ENCODE results near the gene FERMT2. TPM values are rescaled to one million over a fixed set of nuclear protein-coding genes. Genes with fewer than 3 reads are reported as not detected.

The FERMT2 gene
- total and polyA plus RNA-seq, 4 donors, result 33.2 to 170 (median 66.6) TPM

DNA sequence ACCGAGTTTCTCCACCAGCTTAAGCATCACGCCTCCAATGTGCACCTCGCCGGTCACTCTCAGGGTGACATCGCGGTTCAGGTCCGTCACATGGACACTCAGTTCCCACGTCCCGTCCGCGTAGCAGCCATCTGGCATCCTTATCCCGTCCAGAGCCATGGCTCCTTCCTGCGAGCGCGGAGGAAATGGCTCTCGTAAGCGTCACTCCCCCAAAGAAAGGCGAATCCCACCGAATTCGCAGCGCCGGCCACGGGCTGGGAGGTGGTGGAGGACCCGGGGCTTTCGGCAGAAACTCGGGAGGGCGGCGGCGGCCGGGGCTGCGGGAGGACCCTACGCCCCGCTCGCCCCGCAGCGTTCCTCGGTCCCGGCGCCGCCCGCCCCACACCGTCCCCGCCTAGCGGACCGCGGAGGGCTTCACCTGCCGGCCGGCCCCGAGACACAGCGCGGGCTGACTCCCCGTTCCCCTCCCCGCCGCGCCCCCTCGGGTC lies 396 bp downstream of the FERMT2 start:
- ATAC-seq (ENCODE audit: insufficient read depth, low FRiP score) (peak; percentile 36), DNase-seq (peak in 2 of 3 donors; percentile 77 to 87)
- Histone ChIP-seq H3K27ac (ENCODE audit: low read depth in 1 of 2, low read length in 1 of 2) (peak overlapping the region; percentile 94 to 98), H3K9me3 (ENCODE audit: control insufficient read depth in 4 of 4, insufficient read depth in 3 of 4, low read length in 3 of 4) (no peaks in the 10 kb centered on the region), H3K36me3 (ENCODE audit: control insufficient read depth in 4 of 4, insufficient read depth in 4 of 4, low read length in 4 of 4) (peaks cover 1 to 9% (median 3%) of the 10 kb centered on the region in 4 donors), H3K27me3 (ENCODE audit: control insufficient read depth in 3 of 3, insufficient read depth in 3 of 3, low read length in 2 of 3) (no peaks in the 10 kb centered on the region), H3K9ac (ENCODE audit: insufficient read depth in 1 of 2, low read length in 2 of 2) (peak overlapping the region; percentile 52 to 84), H3K4me1 (ENCODE audit: control insufficient read depth in 5 of 5, insufficient read depth in 5 of 5, low read length in 5 of 5) (peaks cover 4 to 29% (median 13%) of the 10 kb centered on the region in 5 donors), H3K4me3 (peak overlapping the region; percentile 68)
- TF ChIP-seq, protein P1, sequence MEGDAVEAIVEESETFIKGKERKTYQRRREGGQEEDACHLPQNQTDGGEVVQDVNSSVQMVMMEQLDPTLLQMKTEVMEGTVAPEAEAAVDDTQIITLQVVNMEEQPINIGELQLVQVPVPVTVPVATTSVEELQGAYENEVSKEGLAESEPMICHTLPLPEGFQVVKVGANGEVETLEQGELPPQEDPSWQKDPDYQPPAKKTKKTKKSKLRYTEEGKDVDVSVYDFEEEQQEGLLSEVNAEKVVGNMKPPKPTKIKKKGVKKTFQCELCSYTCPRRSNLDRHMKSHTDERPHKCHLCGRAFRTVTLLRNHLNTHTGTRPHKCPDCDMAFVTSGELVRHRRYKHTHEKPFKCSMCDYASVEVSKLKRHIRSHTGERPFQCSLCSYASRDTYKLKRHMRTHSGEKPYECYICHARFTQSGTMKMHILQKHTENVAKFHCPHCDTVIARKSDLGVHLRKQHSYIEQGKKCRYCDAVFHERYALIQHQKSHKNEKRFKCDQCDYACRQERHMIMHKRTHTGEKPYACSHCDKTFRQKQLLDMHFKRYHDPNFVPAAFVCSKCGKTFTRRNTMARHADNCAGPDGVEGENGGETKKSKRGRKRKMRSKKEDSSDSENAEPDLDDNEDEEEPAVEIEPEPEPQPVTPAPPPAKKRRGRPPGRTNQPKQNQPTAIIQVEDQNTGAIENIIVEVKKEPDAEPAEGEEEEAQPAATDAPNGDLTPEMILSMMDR (IDR thresholded peaks at IDR 0.05; ENCODE audit: control extremely low read depth, extremely low read depth), result no peak
- 0 to 1% methylated on average over 29 to 56 of the region's 56 CpGs for WGBS, 2 donors

DNA sequence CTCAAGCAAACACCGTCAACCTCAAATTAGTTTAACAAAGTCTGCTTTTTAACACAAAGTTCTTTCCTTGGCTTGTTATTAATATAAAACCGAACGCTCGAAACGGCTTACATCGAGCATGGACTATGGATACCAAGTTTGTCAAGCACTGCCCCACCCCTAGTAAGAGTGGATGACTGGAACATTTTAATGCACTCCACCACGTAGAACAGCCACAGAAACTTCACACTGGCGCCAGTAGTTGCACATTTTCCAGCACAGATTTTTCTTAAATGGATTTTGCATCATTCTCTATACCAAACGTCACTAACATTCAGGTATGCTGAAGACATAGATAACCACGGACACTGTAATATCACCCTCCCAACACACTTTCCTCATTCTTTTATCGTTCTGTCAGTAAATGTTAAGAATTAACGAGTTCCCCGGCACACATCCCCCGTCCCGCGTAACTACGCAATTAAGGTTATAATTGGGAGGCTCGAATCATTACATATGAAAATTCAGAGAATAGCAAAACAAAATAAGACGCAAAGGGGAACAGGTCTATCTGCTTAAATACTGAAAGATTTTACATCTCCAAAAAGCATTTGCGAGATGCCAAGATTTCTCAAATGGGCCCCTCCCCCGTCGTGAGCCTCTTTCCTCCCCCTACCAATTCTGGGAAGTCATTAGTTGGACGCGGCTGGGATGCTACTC lies 990 bp downstream of the FERMT2 start:
- peaks cover 1 to 11% (median 6%) of the 10 kb centered on the region in 4 donors for H3K36me3 ChIP-seq (ENCODE audit: control insufficient read depth in 4 of 4, insufficient read depth in 4 of 4, low read length in 4 of 4)
- peak overlapping the region; percentile 94 to 98 for H3K27ac ChIP-seq (ENCODE audit: low read depth in 1 of 2, low read length in 1 of 2)
- ATAC-seq (ENCODE audit: insufficient read depth, low FRiP score), result peak; percentile 32
- no peaks in the 10 kb centered on the region for H3K9me3 ChIP-seq (ENCODE audit: control insufficient read depth in 4 of 4, insufficient read depth in 3 of 4, low read length in 3 of 4)
- WGBS, 2 donors, result 2 to 4% methylated on average over 24 of the region's 24 CpGs
- TF ChIP-seq, protein P1 (IDR thresholded peaks at IDR 0.05; ENCODE audit: control extremely low read depth, extremely low read depth), result no peak
- DNase-seq, result peak; percentile 51 to 86 (median 83)
- peaks cover 5 to 29% (median 17%) of the 10 kb centered on the region in 5 donors for H3K4me1 ChIP-seq (ENCODE audit: control insufficient read depth in 5 of 5, insufficient read depth in 5 of 5, low read length in 5 of 5)
- peak overlapping the region; percentile 68 for H3K4me3 ChIP-seq
- peak overlapping the region; percentile 52 to 84 for H3K9ac ChIP-seq (ENCODE audit: insufficient read depth in 1 of 2, low read length in 2 of 2)
- no peaks in the 10 kb centered on the region for H3K27me3 ChIP-seq (ENCODE audit: control insufficient read depth in 3 of 3, insufficient read depth in 3 of 3, low read length in 2 of 3)

- H3K9ac ChIP-seq (ENCODE audit: insufficient read depth in 1 of 2, low read length in 2 of 2), result peak overlapping the region in 1 of 2 donors; percentile 84
- ATAC-seq (ENCODE audit: insufficient read depth, low FRiP score) (no peak), DNase-seq (no peak)
- H3K27ac ChIP-seq (ENCODE audit: low read depth in 1 of 2, low read length in 1 of 2), result no peak overlapping the region
- no peak overlapping the region for H3K4me3 ChIP-seq
- TF ChIP-seq, protein P1 (IDR thresholded peaks at IDR 0.05; ENCODE audit: control extremely low read depth, extremely low read depth), result no peak
- H3K27me3 ChIP-seq (ENCODE audit: control insufficient read depth in 3 of 3, insufficient read depth in 3 of 3, low read length in 2 of 3), result no peaks in the 10 kb centered on the region
- peaks cover 2 to 12% (median 6%) of the 10 kb centered on the region in 4 donors for H3K36me3 ChIP-seq (ENCODE audit: control insufficient read depth in 4 of 4, insufficient read depth in 4 of 4, low read length in 4 of 4)
- 5% methylated on average over 2 of the region's 2 CpGs for WGBS, 2 donors
- H3K9me3 ChIP-seq (ENCODE audit: control insufficient read depth in 4 of 4, insufficient read depth in 3 of 4, low read length in 3 of 4), result no peaks in the 10 kb centered on the region
- peaks cover 6 to 29% (median 19%) of the 10 kb centered on the region in 5 donors for H3K4me1 ChIP-seq (ENCODE audit: control insufficient read depth in 5 of 5, insufficient read depth in 5 of 5, low read length in 5 of 5)
Measured at GRCh38 chr14:52949249-52949648, 1.6 kb downstream of the FERMT2 start.
